HG03280 (cell line): ENCODE data around the gene GRM4.
"Not testable (repeated sequence)": the region's sequence is repeated elsewhere in the genome, so short reads cannot be mapped to it uniquely, and the experiment has no call there.

Source experiments
- ATAC-seq: cut with Tn5 transposase; IDR thresholded peaks from one replicate; pipeline ENCODE4 v1.9.1; 2021; ENCODE audit warnings: mild to moderate bottlenecking, moderate library complexity; ENCODE audit not compliant: unreplicated experiment

GRM4 gene

DNA sequence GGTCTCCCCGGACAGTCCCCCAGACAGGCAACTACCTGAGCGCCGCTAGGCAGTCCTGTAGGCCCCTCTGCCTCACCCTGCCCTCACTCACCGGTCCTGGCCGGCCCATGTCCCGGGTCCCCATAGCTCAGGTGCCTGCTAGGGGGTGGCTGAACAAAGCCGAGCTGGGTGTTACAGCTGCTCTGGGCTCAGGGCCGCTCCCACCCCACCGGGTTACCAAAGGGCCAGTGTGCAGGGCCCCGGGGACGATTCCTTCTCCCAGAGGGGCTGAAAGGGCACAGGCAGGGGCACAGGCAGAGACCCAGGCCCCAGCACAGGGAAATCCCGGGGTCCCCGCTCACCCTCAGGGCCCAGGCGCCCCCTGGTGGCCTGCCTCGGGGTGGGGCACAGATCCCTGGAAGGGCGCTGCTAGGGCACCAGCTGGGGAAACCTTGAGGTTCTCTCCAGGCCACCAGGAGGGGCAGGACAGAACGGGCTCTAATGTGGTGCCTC lies 118.4 kb downstream of the GRM4 start:
- no peak for ATAC-seq

DNA sequence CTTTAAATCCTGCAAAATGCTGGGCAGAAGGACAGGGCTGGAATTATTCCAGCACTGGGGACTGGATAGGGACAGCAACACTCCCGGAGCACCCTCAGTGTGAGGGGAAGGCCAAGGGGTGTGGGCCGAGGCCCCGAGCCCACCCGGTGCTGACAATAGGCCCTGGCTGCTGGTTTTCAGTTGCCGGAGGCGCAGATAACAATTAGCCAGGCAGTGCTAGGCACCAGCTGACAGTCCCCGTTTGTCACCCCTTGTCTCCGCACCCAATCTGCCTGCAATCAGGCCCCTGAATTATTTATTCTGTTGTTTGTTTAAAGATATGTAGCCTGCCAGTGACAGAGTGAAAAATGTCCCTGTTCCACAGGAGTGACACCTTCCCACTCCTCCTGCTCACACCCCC lies 120.0 kb downstream of the GRM4 start:
- ATAC-seq, result no peak

GRCh38 chr6:34025112-34025807 lies 120.6 kb downstream of the GRM4 start:
- ATAC-seq, result no peak

GRCh38 chr6:34022873-34023255 lies 123.0 kb downstream of the GRM4 start:
- ATAC-seq, result no peak

- no peak for ATAC-seq
Observed at GRCh38 chr6:34022250-34022872, 123.5 kb downstream of the GRM4 start.

DNA sequence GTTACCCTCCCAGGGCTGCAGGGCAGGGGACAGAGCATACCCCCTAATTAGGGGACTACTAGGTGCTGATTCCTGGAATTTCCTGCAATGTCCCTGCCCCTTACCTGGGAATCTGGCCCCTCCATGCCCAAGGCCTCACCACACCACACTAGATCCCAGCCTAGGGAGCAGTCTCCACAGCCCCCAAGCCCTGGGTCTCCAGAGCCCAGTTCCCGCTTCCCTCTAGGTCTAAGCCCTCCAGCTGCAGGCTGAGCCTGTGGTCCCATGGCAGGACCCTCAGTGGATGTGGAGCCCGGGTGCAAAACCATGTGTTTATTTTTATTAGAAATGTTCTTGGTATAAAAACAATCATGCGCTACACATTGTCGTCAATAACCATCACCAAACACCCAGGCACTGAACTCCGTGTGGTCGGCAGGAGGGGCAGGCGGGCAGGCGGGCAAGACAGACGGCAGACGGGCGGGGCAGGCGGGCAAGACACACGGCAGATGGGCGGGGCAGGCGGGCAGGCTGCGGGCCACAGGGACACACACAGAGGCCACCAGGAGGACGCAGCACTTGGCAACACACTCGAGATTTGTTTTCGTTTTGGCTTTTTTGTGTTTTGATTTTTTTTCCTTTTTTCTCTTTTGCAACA lies 124.2 kb downstream of the GRM4 start:
- no peak for ATAC-seq

DNA sequence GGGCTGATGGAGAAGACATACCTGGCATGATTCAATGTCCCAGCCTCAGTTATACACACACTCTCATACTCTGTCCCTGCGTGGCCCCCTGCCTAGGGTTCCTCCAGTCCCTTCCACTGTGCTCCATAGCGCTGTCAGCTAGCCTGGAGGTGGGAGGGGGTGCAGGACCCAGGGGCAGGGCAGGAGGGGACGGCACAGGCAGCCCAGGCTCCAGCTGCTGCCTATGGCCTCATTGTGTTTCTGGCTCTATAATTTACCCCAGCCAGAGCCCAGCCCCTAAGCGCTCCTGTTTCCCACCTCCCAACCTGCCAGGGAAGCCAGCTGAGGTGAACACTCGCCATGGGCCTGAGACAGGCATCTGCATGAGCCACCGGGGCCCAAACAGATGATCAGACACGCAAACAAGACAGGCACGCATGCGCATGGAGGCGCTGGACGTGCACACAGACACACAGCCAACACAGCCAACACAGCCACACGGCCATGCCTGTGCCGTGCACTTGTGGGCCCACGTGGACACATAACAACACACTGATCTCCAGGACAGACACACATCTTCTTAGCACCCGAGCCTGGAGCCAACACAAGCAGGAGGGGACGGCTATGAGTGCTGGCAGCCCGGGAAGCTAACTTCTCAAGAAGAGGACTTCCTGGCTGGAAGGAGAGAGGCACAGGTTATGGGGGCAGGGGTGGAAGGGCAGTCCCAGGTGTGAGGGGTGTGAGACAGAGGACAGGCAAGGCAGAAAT lies 124.9 kb downstream of the GRM4 start:
- no peak for ATAC-seq

DNA sequence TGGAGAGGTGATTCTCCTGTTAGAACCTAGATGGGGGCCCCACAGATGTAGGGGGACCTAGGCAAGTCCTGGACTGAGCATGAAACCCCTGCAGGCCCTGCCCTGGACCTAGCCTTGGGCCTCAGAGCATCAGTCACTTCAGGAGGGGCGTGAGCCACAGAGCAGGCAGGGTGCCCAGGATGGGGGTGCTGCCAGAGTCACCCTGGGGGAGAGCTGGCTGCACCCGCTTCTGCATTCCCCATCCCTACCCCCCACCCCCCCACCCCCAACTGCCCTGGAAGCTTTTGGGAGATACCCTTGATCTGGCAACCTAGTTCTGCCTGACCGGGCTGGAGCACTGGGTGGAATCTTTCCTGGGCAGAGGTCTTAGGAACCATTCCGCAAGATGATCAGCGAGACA lies 125.6 kb downstream of the GRM4 start:
- no peak for ATAC-seq

DNA sequence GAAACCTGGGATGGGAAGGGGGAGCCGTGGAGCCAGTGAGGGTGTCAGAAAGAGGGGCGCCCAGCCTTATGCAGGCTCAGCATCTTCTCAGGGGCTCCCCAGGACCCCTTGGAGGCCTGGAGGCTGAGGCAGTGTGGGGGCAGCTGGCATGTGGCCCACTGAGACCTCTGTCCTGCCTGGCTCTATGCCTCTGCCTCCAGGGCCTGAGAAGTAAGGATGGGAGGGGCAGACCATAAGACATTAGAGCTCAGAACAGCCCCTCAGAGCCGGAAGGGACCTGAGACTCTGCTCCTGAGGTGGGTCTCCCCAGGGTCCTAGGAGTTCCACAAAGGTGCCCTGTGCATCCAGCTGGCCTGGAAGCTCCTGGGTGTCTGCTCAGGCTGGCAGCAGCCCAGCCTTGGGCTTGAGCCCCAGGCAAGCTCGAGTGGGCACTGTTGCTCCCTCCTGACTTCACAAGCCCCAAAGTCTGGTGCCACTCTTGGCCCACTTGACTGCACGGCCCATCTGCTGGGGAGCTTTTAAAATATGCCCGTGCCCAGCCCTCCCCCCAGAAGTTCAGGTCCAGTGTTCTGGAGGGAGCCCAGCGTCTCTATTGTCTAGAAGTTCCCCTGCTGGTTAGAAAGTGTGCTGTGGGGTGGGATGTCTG lies 126.8 kb downstream of the GRM4 start:
- no peak for ATAC-seq

DNA sequence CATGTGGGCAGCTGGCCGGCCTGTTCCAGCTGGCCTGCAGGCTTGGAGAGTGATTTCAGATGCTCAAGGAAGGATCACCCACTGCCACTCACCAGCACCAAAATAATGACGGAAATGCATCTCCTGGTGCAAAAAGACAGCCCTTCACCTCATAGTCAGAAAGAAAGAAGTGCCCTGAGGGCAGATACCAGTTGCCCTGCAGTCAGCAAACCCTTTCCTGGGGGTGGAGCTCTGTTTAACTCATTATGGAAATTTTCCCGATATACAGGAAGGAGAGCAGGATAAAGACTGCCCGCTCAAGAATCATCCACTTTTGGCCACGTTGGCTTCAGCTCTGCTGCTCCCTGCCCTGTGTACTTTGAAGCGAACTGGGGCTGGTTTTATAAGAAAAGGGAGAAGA lies 127.9 kb downstream of the GRM4 start:
- no peak for ATAC-seq

DNA sequence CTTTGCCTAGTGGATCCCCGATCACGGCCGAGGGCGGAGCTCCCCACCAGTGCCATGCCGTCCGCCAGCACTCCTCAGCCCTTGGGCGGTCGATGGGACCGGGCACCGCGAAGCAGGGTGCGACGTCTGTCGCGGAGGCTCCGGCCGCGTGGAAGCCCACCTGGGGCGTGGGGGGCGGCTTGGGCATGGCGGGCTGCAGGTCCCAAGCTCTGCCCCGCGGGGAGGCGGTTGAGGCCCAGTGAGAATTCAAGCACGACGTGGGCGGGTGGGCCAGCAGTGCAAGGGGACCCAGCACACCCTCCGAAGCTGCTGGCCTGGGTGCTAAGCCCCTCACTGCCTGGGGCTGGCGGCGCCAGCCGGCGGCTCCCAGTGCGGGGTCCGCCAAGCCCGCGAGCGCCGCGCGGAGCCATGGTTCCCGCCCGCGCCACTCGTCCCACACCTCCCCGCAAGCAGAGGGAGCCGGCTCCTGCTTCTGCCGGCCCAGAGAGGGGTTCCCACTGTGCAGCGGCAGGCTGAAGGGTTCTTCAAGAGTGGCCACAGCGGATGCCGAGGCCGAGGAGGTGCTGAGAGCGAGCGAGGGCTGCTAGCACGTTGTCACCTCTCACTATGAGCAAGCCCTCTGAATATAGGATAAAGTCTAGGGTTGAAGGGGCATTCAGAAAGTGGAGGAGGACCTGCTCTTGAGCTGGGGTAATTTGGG lies 128.6 kb downstream of the GRM4 start:
- ATAC-seq, result no peak

DNA sequence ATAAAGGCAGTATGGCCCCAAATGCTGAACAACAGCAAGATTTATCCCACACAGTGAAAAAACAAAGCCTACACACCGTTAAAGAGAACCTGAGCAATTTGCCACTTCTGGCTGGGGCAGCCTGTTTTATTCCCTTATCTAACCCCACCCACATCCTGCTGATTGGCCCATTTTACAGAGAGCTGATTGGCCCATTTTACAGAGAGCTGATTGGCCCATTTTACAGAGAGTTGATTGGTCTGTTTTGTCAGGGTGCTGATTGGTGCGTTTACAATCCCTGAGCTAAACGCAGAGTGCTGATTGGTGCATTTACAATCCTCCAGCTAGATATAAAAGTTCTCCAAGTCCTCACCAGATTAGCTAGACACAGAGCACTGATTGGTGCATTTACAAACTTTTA lies 129.3 kb downstream of the GRM4 start:
- not testable (repeated sequence) for ATAC-seq

DNA sequence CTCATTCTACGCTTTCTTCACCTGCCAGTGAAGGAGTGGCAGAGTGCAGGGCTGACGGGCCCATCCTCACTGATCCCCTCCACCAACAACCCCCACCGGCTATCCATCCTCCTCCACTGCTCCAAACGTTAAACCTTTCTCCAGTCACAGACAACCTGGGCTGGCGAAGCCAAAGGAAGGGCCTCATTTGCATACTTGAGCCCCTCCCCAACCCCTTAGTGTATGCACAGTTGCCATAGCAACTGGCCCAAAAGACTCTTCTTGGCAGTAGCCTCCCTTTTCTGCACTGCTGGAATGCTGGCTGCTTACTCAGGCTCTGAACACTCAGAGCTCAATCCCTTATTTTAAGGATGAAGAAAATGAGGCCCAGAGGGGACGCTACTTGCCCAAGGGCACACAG lies 130.3 kb downstream of the GRM4 start:
- ATAC-seq, result no peak

DNA sequence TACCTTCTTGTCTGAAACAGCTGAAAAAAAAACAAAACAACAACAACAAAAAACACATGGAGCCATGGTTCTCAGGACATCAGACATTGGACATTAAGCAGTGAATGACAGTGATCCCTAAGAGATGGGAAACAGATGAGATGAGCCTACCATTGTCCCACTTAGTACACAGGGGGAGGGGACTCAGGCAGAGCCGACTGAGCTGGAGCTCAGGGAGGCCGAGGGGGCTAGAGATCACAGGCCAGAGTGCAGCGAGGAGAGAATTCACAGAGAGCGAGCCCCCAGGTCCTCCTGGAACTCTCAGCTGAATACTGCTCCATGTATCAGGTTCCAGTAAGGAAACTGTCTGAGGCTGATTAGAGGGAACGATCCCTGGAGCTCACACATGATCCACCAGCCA lies 134.6 kb downstream of the GRM4 start:
- no peak for ATAC-seq

DNA sequence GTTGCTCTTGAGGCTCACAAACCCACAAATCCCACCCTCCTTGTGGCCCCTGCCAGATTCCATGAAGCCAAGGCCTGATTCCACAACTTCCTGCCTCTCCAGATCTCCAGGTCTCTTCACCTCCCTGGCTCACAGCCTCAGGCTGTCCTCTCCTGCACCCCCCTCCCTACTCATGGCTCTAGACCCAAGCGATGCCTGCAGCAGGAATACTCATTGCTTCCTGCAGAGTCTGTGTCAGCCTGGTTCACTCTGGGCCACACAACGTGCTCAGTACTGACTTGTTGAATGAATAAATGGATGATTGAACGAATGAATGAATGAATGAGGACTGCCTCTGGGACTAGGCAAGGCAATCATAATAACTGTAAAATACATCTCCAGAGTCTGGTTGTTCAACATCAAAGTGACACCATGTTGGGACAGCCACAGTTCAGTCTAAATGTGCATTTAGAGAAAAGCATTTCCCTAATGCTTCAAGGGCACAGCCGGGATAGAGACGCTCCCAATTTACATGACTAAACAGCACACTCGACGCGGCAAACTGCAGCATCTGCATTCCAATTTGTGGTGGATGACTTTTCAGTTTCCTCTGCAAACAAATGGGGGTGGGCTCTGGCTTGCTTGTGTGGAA lies 139.9 kb downstream of the GRM4 start:
- no peak for ATAC-seq

- no peak for ATAC-seq
Observed at GRCh38 chr6:34004706-34005105, 141.2 kb downstream of the GRM4 start.

GRCh38 chr6:34003962-34004361 lies 141.9 kb downstream of the GRM4 start:
- ATAC-seq, result no peak

DNA sequence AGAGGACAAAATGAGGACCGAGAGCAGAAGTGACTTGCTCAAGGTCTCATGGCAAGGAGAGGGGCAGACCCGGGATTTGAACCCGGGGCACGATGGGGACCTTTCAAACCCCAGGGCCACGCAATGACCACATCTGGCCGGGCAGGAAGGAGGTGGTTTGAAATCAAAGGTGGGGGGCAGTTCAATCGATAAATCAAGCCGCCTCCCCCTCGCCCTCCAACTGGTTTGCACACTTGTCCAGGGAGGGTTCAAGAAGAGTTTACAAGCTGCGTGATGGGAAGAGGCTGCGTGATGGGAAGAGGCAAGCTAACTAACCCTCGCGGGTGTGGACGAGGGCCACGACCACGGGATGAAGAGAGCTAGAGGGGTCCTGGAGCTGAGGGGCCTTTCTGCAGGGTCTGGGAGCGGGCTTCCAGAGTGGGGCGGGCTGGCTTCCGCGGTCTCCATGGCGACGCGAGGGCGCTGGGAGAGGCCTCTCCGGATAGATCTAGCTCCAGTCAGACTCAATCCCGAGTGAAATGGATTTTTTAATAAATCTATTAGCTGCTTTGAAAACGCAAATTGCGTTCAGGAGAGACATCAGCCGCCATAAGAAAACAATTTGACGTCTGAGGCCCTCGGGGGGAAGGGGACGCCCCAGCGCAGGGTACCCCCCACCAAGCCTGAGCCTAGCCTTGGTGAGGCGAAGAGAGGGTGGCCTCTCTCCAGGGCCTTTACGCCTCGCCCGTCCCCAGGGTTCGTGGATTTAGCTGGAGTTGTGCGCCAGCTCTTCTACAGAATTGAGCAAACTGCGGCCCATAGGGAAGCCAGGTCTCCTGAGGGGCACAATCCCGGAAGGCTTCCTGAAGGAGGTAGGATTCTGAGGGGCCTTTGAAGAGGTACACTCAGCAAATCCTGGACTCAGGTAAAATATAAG lies 143.9 kb downstream of the GRM4 start:
- ATAC-seq, result no peak

GRCh38 chr6:34000281-34000680 lies 145.6 kb downstream of the GRM4 start:
- no peak for ATAC-seq
